ENCODE results near the gene E2F4. TPM values are rescaled to one million over a fixed set of nuclear protein-coding genes. Genes with fewer than 3 reads are reported as not detected.

E2F4 gene
- total RNA-seq, 1 donor = 75.1 TPM

- no peak for TF ChIP-seq CTCF (IDR thresholded peaks at IDR 0.05; ENCODE audit: insufficient read depth, low read depth, low read length)
- no peak for DNase-seq (ENCODE audit: low read depth)
- no peak overlapping the region for H3K4me3 ChIP-seq (ENCODE audit: low read depth, low read length)
Observed at GRCh38 chr16:67186550-67186950, 5.4 kb upstream of the E2F4 start.

GRCh38 chr16:67187175-67187890, 4.6 kb upstream of the E2F4 start:
- no peak for DNase-seq (ENCODE audit: low read depth)
- no peak for TF ChIP-seq CTCF (IDR thresholded peaks at IDR 0.05; ENCODE audit: insufficient read depth, low read depth, low read length)
- H3K4me3 ChIP-seq (ENCODE audit: low read depth, low read length) = no peak overlapping the region

- no peak for TF ChIP-seq CTCF (IDR thresholded peaks at IDR 0.05; ENCODE audit: insufficient read depth, low read depth, low read length)
- no peak overlapping the region for H3K4me3 ChIP-seq (ENCODE audit: low read depth, low read length)
- no peak for DNase-seq (ENCODE audit: low read depth)
Observed at GRCh38 chr16:67188323-67188722, 3.6 kb upstream of the E2F4 start.

GRCh38 chr16:67188798-67189197, 3.2 kb upstream of the E2F4 start:
- no peak for DNase-seq (ENCODE audit: low read depth)
- no peak overlapping the region for H3K4me3 ChIP-seq (ENCODE audit: low read depth, low read length)
- no peak for TF ChIP-seq CTCF (IDR thresholded peaks at IDR 0.05; ENCODE audit: insufficient read depth, low read depth, low read length)

- H3K4me3 ChIP-seq (ENCODE audit: low read depth, low read length) = no peak within 1 kb of the TSS
- TF ChIP-seq CTCF (IDR thresholded peaks at IDR 0.05; ENCODE audit: insufficient read depth, low read depth, low read length) = no peak
- no peak for DNase-seq (ENCODE audit: low read depth)
Observed at GRCh38 chr16:67190041-67190440, 1.9 kb upstream of the E2F4 start, which contains the start of gene EXOC3L1. Gene EXOC3L1 (minus strand): TSS chr16:67190136. CDS start chr16:67189676, 460 bp downstream.

- TF ChIP-seq CTCF (IDR thresholded peaks at IDR 0.05; ENCODE audit: insufficient read depth, low read depth, low read length) = no peak
- no peak overlapping the region for H3K4me3 ChIP-seq (ENCODE audit: low read depth, low read length)
- DNase-seq (ENCODE audit: low read depth) = peak; percentile 77
Observed at GRCh38 chr16:67190448-67191399, 1.2 kb upstream of the E2F4 start.
